GM18517 (cell line): ENCODE measurements around the gene EIF3J.
"Not testable (repeated sequence)": the region's sequence is repeated elsewhere in the genome, so short reads cannot be mapped to it uniquely, and the experiment has no call there.

ENCODE experiments used
- ATAC-seq: cut with Tn5 transposase; IDR thresholded peaks from one replicate; pipeline ENCODE4 v1.9.1; 2021; ENCODE audit warnings: mild to moderate bottlenecking, moderate library complexity; ENCODE audit not compliant: unreplicated experiment

Gene EIF3J

GRCh38 chr15:44536962-44537734, at the start of gene EIF3J:
EIF3J (plus strand) TSS chr15:44537147; CDS start chr15:44537195, 48 bp downstream.
- ATAC-seq, result peak; percentile 88

- ATAC-seq, result no peak
Measured at GRCh38 chr15:44489464-44489863, 47.5 kb upstream of the EIF3J start.

- ATAC-seq, result no peak
Measured at GRCh38 chr15:44490622-44491021, 46.3 kb upstream of the EIF3J start.

- no peak for ATAC-seq
Measured at GRCh38 chr15:44492040-44492439, 44.9 kb upstream of the EIF3J start.

- no peak for ATAC-seq
Measured at GRCh38 chr15:44492672-44493071, 44.3 kb upstream of the EIF3J start.

- no peak for ATAC-seq
Measured at GRCh38 chr15:44495562-44495961, 41.4 kb upstream of the EIF3J start.

- no peak for ATAC-seq
Measured at GRCh38 chr15:44500555-44500954, 36.4 kb upstream of the EIF3J start.

- no peak for ATAC-seq
Measured at GRCh38 chr15:44501768-44502366, 35.1 kb upstream of the EIF3J start.

- ATAC-seq, result no peak
Measured at GRCh38 chr15:44516436-44516835, 20.5 kb upstream of the EIF3J start.

GRCh38 chr15:44519537-44519936, 17.4 kb upstream of the EIF3J start:
- no peak for ATAC-seq

GRCh38 chr15:44525018-44525417, 11.9 kb upstream of the EIF3J start:
- ATAC-seq, result no peak

- no peak for ATAC-seq
Measured at GRCh38 chr15:44527241-44527640, 9.7 kb upstream of the EIF3J start.

- ATAC-seq, result no peak
Measured at GRCh38 chr15:44529864-44530604, 6.9 kb upstream of the EIF3J start.

GRCh38 chr15:44530653-44531052, 6.3 kb upstream of the EIF3J start:
- no peak for ATAC-seq

GRCh38 chr15:44532275-44532674, 4.7 kb upstream of the EIF3J start:
- not testable (repeated sequence) for ATAC-seq

GRCh38 chr15:44532689-44533088, 4.3 kb upstream of the EIF3J start:
- ATAC-seq, result no peak

- ATAC-seq, result no peak
Measured at GRCh38 chr15:44535092-44535491, 1.9 kb upstream of the EIF3J start.

GRCh38 chr15:44535523-44536301, 1.2 kb upstream of the EIF3J start:
- peak; percentile 3 for ATAC-seq

- peak; percentile 56 for ATAC-seq
Measured at GRCh38 chr15:44536302-44536961, 515 bp upstream of the EIF3J start.

GRCh38 chr15:44537735-44538240, 841 bp downstream of the EIF3J start:
- ATAC-seq, result no peak
